HEK293T (cell line): Measurements from ENCODE around the gene MAPKAPK3.

ENCODE experiments used
- CTCF ChIA-PET: fragments of 350-600 bp; formaldehyde crosslinking; extraction: SDS; loops from one replicate; lab custom pipeline; 2021; ENCODE audit warnings: antibody characterized with exemption, inconsistent platforms; lab: Yijun Ruan, JAX
- POLR2A ChIA-PET: fragments of 350-600 bp; formaldehyde crosslinking; extraction: SDS; loops from one replicate; lab custom pipeline; 2020; ENCODE audit warnings: antibody characterized with exemption, inconsistent platforms; lab: Yijun Ruan, JAX
- DNase-seq: peaks from one replicate; pipeline ENCODE4 v3.0.0; 2012; ENCODE audit warnings: mixed read lengths; ENCODE audit errors: extremely low spot score
- ARNT ChIP-seq: fragments of 450-650 bp; IDR thresholded peaks from 2 replicates; pipeline ENCODE4 v1.6.1; 2017; ENCODE audit warnings: mild to moderate bottlenecking
- BHLHE40 ChIP-seq: fragments of 450-650 bp; IDR thresholded peaks from 2 replicates; pipeline ENCODE4 v1.6.1; 2016; ENCODE audit warnings: mild to moderate bottlenecking, moderate library complexity, borderline replicate concordance
- CTBP1 ChIP-seq: fragments of 450-650 bp; IDR thresholded peaks from 2 replicates; pipeline ENCODE4 v1.6.1; 2016; ENCODE audit warnings: borderline replicate concordance
- ELF4 ChIP-seq: fragments of 450-650 bp; IDR thresholded peaks from 2 replicates; pipeline ENCODE4 v1.6.1; 2017; ENCODE audit warnings: antibody characterized with exemption
- FOXA1 ChIP-seq: fragments of 450-650 bp; IDR thresholded peaks from 2 replicates; pipeline ENCODE4 v1.6.1; 2016; ENCODE audit warnings: mild to moderate bottlenecking
- FOXK2 ChIP-seq: fragments of 450-650 bp; IDR thresholded peaks from 2 replicates; pipeline ENCODE4 v1.6.1; 2016; ENCODE audit warnings: mild to moderate bottlenecking
- FOXM1 ChIP-seq: fragments of 450-650 bp; IDR thresholded peaks from 2 replicates; pipeline ENCODE4 v1.6.1; 2017; ENCODE audit warnings: mild to moderate bottlenecking, borderline replicate concordance
- HDGF ChIP-seq: fragments of 450-650 bp; IDR thresholded peaks from 2 replicates; pipeline ENCODE4 v1.6.1; 2017; ENCODE audit warnings: antibody characterized with exemption, borderline replicate concordance
- L3MBTL2 ChIP-seq: fragments of 450-650 bp; conservative IDR thresholded peaks from 2 replicates; pipeline ENCODE4 v1.6.1; 2016; ENCODE audit warnings: mild to moderate bottlenecking
- LEF1 ChIP-seq: fragments of 450-650 bp; IDR thresholded peaks from 2 replicates; pipeline ENCODE4 v1.6.1; 2017; ENCODE audit warnings: mild to moderate bottlenecking, borderline replicate concordance
- NFRKB ChIP-seq: fragments of 450-650 bp; IDR thresholded peaks from 2 replicates; pipeline ENCODE4 v1.6.1; 2016; ENCODE audit warnings: mild to moderate bottlenecking, moderate library complexity
- PKNOX1 ChIP-seq: fragments of 450-650 bp; IDR thresholded peaks from 2 replicates; pipeline ENCODE4 v1.6.1; 2016
- SP1 ChIP-seq: fragments of 450-650 bp; IDR thresholded peaks from 2 replicates; pipeline ENCODE4 v1.6.1; 2017
- SUZ12 ChIP-seq: fragments of 450-650 bp; IDR thresholded peaks from 2 replicates; pipeline ENCODE4 v1.6.1; 2016; ENCODE audit warnings: mild to moderate bottlenecking
- TARDBP ChIP-seq: fragments of 450-650 bp; IDR thresholded peaks from 2 replicates; pipeline ENCODE4 v1.6.1; 2016
- ZNF384 ChIP-seq: fragments of 450-650 bp; IDR thresholded peaks from 2 replicates; pipeline ENCODE4 v1.6.1; 2016

Gene MAPKAPK3

GRCh38 chr3:50617911-50618481, 1.0 kb downstream of the MAPKAPK3 start:
- CTCF ChIA-PET, result interaction anchor here (0.6 to 2.0 kb wide), 2 partner anchors 55 to 314 kb away, joined by 3 to 7 read pairs; no protein-coding TSS in a partner anchor
- POLR2A ChIA-PET, result interaction anchor here (1.1 to 3.6 kb wide), 5 partner anchors 34 to 776 kb away, joined by 3 to 12 read pairs (median 4); partner anchors contain the start of gene HEMK1
- TF ChIP-seq PKNOX1 (no peak), TARDBP (no peak), BHLHE40 (no peak), FOXK2 (no peak), ZNF384 (no peak), ELF4 (no peak), FOXA1 (no peak), ARNT (no peak), FOXM1 (no peak)
- no peak for DNase-seq

- TF ChIP-seq ELF4 (no peak), TARDBP (no peak), SUZ12 (no peak), LEF1 (no peak), PKNOX1 (no peak), CTBP1 (no peak), NFRKB (no peak), SP1 (no peak), FOXA1 (no peak), FOXM1 (no peak), BHLHE40 (no peak)
- CTCF ChIA-PET, result interaction anchor here (0.5 to 2.0 kb wide), 3 partner anchors 33 to 752 kb away, joined by 4 to 7 read pairs (median 4); no protein-coding TSS in a partner anchor
- POLR2A ChIA-PET, result interaction anchor here (0.9 to 1.1 kb wide), 2 partner anchors 12 to 33 kb away, joined by 3 to 4 read pairs; no protein-coding TSS in a partner anchor
- no peak for DNase-seq
Observed at GRCh38 chr3:50620420-50620819, 3.5 kb downstream of the MAPKAPK3 start.

- CTCF ChIA-PET, result interaction anchor here (0.5 kb wide), 1 partner anchor 69 kb away, joined by 4 read pairs; no protein-coding TSS in a partner anchor
Observed at GRCh38 chr3:50620820-50621219, 3.9 kb downstream of the MAPKAPK3 start.

GRCh38 chr3:50622881-50623280, 5.9 kb downstream of the MAPKAPK3 start:
- POLR2A ChIA-PET, result no interaction called here
- CTCF ChIA-PET, result interaction anchor here (1.4 to 2.1 kb wide), 2 partner anchors 10 to 30 kb away, joined by 3 to 7 read pairs; no protein-coding TSS in a partner anchor
- no peak for DNase-seq
- TF ChIP-seq HDGF, result no peak
- no peak for TF ChIP-seq SUZ12
- no peak for TF ChIP-seq ARNT
- no peak for TF ChIP-seq FOXM1
- no peak for TF ChIP-seq SP1
- TF ChIP-seq BHLHE40, result no peak

More at GRCh38 chr3:50620820-50621219, 3.9 kb downstream of the MAPKAPK3 start:
- DNase-seq, result no peak
- TF ChIP-seq SP1, result no peak
- TF ChIP-seq FOXK2, result no peak
- TF ChIP-seq NFRKB, result no peak
- no peak for TF ChIP-seq CTBP1
- no peak for TF ChIP-seq ELF4
- POLR2A ChIA-PET, result interaction anchor here (0.9 kb wide), 1 partner anchor 32 kb away, joined by 3 read pairs; no protein-coding TSS in a partner anchor

GRCh38 chr3:50623840-50624474, 7.0 kb downstream of the MAPKAPK3 start:
- DNase-seq, result no peak
- CTCF ChIA-PET, result no interaction called here
- TF ChIP-seq FOXA1 (no peak), HDGF (no peak), PKNOX1 (no peak), ELF4 (no peak), L3MBTL2 (no peak)
- POLR2A ChIA-PET, result interaction anchor here (0.8 kb wide), 1 partner anchor 55 kb away, joined by 4 read pairs; the partner anchor contains the start of gene HEMK1

- ChIA-PET CTCF (no interaction called here), POLR2A (no interaction called here)
- no peak for TF ChIP-seq SUZ12
- TF ChIP-seq SP1, result no peak
- TF ChIP-seq CTBP1, result no peak
- no peak for TF ChIP-seq LEF1
- no peak for TF ChIP-seq ELF4
- no peak for TF ChIP-seq ZNF384
- no peak for TF ChIP-seq BHLHE40
- no peak for TF ChIP-seq L3MBTL2
- no peak for TF ChIP-seq FOXM1
- no peak for TF ChIP-seq PKNOX1
- no peak for TF ChIP-seq TARDBP
- TF ChIP-seq FOXA1, result no peak
- no peak for TF ChIP-seq HDGF
- TF ChIP-seq ARNT, result no peak
- no peak for DNase-seq
Observed at GRCh38 chr3:50624634-50625033, 7.7 kb downstream of the MAPKAPK3 start.
